NB4 (cell line): Measurements from ENCODE around the gene ZAP70.

Experiments used
- DNase-seq: peaks from one replicate; pipeline ENCODE4 v3.0.0; 2010; ENCODE audit warnings: low read depth
- H3K4me3 ChIP-seq: one replicate; pipeline ENCODE4 v1.5.1; 2011; ENCODE audit warnings: mild to moderate bottlenecking, low read depth, low read length, moderate library complexity
- MAX ChIP-seq: IDR thresholded peaks from 2 replicates; pipeline ENCODE4 v1.6.1; 2011; ENCODE audit warnings: low read depth, low read length
- MYC ChIP-seq: IDR thresholded peaks from 2 replicates; pipeline ENCODE4 v1.6.1; 2011; ENCODE audit warnings: low read depth, low read length
- POLR2A ChIP-seq: IDR thresholded peaks from 2 replicates; pipeline ENCODE4 v1.6.1; 2011; ENCODE audit warnings: mild to moderate bottlenecking; ENCODE audit not compliant: insufficient read length; ENCODE audit errors: extremely low read depth
- TF ChIP-seq, protein P1 (sequence below): IDR thresholded peaks from one replicate; pipeline ENCODE4 v1.5.1; 2012; ENCODE audit warnings: low read depth, low read length

The ZAP70 gene

GRCh38 chr2:97770445-97770844 is 57.1 kb downstream of the ZAP70 start:
- no peak for DNase-seq
- no peak overlapping the region for H3K4me3 ChIP-seq
- TF ChIP-seq MYC (no peak), MAX (no peak), POLR2A (no peak)
- TF ChIP-seq, protein P1, sequence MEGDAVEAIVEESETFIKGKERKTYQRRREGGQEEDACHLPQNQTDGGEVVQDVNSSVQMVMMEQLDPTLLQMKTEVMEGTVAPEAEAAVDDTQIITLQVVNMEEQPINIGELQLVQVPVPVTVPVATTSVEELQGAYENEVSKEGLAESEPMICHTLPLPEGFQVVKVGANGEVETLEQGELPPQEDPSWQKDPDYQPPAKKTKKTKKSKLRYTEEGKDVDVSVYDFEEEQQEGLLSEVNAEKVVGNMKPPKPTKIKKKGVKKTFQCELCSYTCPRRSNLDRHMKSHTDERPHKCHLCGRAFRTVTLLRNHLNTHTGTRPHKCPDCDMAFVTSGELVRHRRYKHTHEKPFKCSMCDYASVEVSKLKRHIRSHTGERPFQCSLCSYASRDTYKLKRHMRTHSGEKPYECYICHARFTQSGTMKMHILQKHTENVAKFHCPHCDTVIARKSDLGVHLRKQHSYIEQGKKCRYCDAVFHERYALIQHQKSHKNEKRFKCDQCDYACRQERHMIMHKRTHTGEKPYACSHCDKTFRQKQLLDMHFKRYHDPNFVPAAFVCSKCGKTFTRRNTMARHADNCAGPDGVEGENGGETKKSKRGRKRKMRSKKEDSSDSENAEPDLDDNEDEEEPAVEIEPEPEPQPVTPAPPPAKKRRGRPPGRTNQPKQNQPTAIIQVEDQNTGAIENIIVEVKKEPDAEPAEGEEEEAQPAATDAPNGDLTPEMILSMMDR = no peak

DNA sequence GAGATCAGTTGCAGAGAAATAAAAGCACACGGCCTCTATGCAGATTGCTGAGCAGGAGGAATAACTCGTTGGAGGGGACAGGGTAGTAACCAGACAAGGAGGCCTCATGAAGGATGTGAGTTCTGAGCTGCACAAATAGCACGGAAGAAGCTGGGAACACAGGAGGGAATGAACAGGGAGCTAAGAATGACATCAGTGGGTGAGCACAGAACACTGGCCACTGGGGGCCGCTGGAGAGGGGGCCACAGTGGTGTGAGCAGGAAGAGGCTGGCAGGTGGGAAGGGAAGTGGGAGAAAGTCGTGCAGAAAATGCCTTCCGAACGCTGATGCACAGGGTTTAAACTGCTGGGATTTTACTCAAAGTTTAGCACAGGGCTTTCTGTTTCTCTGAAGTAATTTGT is 61.0 kb downstream of the ZAP70 start:
- TF ChIP-seq MAX = no peak
- TF ChIP-seq, protein P1 = peak; percentile 49
- no peak overlapping the region for H3K4me3 ChIP-seq
- peak; percentile 19 for DNase-seq

- no peak for DNase-seq
- no peak overlapping the region for H3K4me3 ChIP-seq
- TF ChIP-seq POLR2A (no peak), MAX (no peak), MYC (no peak)
- TF ChIP-seq, protein P1 = no peak
These were observed 61.7 kb downstream of the ZAP70 start for GRCh38 chr2:97775074-97775473.

GRCh38 chr2:97779141-97779540 is 65.8 kb downstream of the ZAP70 start:
- TF ChIP-seq POLR2A (no peak), MYC (no peak), MAX (no peak)
- TF ChIP-seq, protein P1 = no peak
- no peak for DNase-seq
- no peak overlapping the region for H3K4me3 ChIP-seq

DNA sequence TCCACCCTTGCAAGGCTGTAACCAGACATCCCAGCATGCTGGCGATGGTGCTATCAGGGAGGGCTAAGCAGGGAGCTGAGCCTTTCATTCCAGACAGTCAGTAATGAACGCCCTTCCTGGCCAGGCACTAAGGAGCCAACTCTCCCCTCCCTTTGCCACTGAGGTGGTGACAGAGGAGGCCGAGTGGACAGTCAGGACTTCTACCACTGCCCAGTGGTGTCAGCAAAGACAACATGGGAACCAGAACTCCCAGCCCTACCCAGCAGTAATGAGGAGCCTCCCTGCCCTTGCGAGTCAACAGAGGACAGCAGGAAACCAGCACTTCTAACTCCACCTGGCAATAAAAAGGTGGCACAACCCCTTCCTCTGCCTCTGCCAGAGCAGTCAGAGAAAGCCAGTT is 68.6 kb downstream of the ZAP70 start:
- H3K4me3 ChIP-seq = no peak overlapping the region
- TF ChIP-seq, protein P1 = no peak
- DNase-seq = no peak

- no peak for DNase-seq
- H3K4me3 ChIP-seq = no peak overlapping the region
- TF ChIP-seq MYC = no peak
- TF ChIP-seq POLR2A = no peak
These were observed 71.6 kb downstream of the ZAP70 start for GRCh38 chr2:97784953-97785352.

- no peak for TF ChIP-seq MYC
- no peak for TF ChIP-seq POLR2A
- TF ChIP-seq MAX = no peak
- TF ChIP-seq, protein P1 = no peak
- no peak for DNase-seq
- H3K4me3 ChIP-seq = no peak overlapping the region
These were observed 72.4 kb downstream of the ZAP70 start for GRCh38 chr2:97785818-97786217.
